Activated CD8-positive, alpha-beta memory T cell treated with anti-CD3 and anti-CD28 coated beads for 36 hours (primary cell): ENCODE results near the gene ACTL8. TPM values are rescaled to one million over a fixed set of nuclear protein-coding genes. Genes with fewer than 3 reads are reported as not detected.

Source experiments
- CTCF ChIA-PET: fragments of 350-600 bp; sonication (Branson Sonifier 250); formaldehyde crosslinking; loops from one replicate; lab custom pipeline; 2021; ENCODE audit warnings: antibody characterized with exemption; lab: Charles Lee
- POLR2A ChIA-PET: fragments of 350-600 bp; sonication (Branson Sonifier 250); formaldehyde crosslinking; loops from one replicate; lab custom pipeline; 2021; ENCODE audit warnings: antibody characterized with exemption; lab: Charles Lee
- total RNA-seq, 2 experiments: library from RNA; stranded (reverse); gene quantifications; one replicate each; pipeline ENCODE4 v1.2.3, GENCODE V29; 2021

ACTL8 gene
- total RNA-seq, 2 experiments from 2014 or later = not detected

- POLR2A ChIA-PET = no interaction called here
These were observed 9.5 kb downstream of the ACTL8 start for GRCh38 chr1:17764591-17764990.

GRCh38 chr1:17765444-17766411 lies 10.6 kb downstream of the ACTL8 start:
- ChIA-PET CTCF (no interaction called here), POLR2A (no interaction called here)

More at GRCh38 chr1:17764591-17764990, 9.5 kb downstream of the ACTL8 start:
- CTCF ChIA-PET = no interaction called here

GRCh38 chr1:17768651-17769241 lies 13.6 kb downstream of the ACTL8 start:
- POLR2A ChIA-PET = no interaction called here
- CTCF ChIA-PET = no interaction called here

- POLR2A ChIA-PET = no interaction called here
- CTCF ChIA-PET = no interaction called here
These were observed 15.8 kb downstream of the ACTL8 start for GRCh38 chr1:17770983-17771382.

- POLR2A ChIA-PET = no interaction called here
- CTCF ChIA-PET = no interaction called here
These were observed 17.6 kb downstream of the ACTL8 start for GRCh38 chr1:17772615-17773212.

GRCh38 chr1:17773591-17774326 lies 18.6 kb downstream of the ACTL8 start:
- CTCF ChIA-PET = no interaction called here
- POLR2A ChIA-PET = no interaction called here

GRCh38 chr1:17774452-17774851 lies 19.3 kb downstream of the ACTL8 start:
- ChIA-PET CTCF (no interaction called here), POLR2A (no interaction called here)

GRCh38 chr1:17775796-17776195 lies 20.7 kb downstream of the ACTL8 start:
- ChIA-PET POLR2A (no interaction called here), CTCF (no interaction called here)

GRCh38 chr1:17776426-17776825 lies 21.3 kb downstream of the ACTL8 start:
- CTCF ChIA-PET = no interaction called here

GRCh38 chr1:17777330-17777729 lies 22.2 kb downstream of the ACTL8 start:
- POLR2A ChIA-PET = no interaction called here
- CTCF ChIA-PET = no interaction called here

More at GRCh38 chr1:17776426-17776825, 21.3 kb downstream of the ACTL8 start:
- POLR2A ChIA-PET = no interaction called here

GRCh38 chr1:17777818-17778217 lies 22.7 kb downstream of the ACTL8 start:
- CTCF ChIA-PET = no interaction called here
- POLR2A ChIA-PET = no interaction called here

- ChIA-PET POLR2A (no interaction called here), CTCF (no interaction called here)
These were observed 25.8 kb downstream of the ACTL8 start for GRCh38 chr1:17780916-17781315.

- CTCF ChIA-PET = no interaction called here
- POLR2A ChIA-PET = no interaction called here
These were observed 34.8 kb downstream of the ACTL8 start for GRCh38 chr1:17789926-17790325.

GRCh38 chr1:17790383-17791054 lies 35.4 kb downstream of the ACTL8 start:
- ChIA-PET POLR2A (no interaction called here), CTCF (no interaction called here)

- POLR2A ChIA-PET = no interaction called here
- CTCF ChIA-PET = no interaction called here
These were observed 35.9 kb downstream of the ACTL8 start for GRCh38 chr1:17791055-17791390.

GRCh38 chr1:17791480-17791879 lies 36.3 kb downstream of the ACTL8 start:
- ChIA-PET POLR2A (no interaction called here), CTCF (no interaction called here)

GRCh38 chr1:17792421-17792820 lies 37.3 kb downstream of the ACTL8 start:
- CTCF ChIA-PET = no interaction called here
- POLR2A ChIA-PET = no interaction called here

- CTCF ChIA-PET = interaction anchor here (1.0 kb wide), 1 partner anchor 134 kb away, joined by 3 read pairs; no protein-coding TSS in a partner anchor
- POLR2A ChIA-PET = no interaction called here
These were observed 40.1 kb downstream of the ACTL8 start for GRCh38 chr1:17795081-17795809.
